H9 (cell line): ENCODE data around the gene CRHBP. TPM values are rescaled to one million over a fixed set of nuclear protein-coding genes. Genes with fewer than 3 reads are reported as not detected.
A peak's percentile ranks its signal among the peaks of the same experiment; 100 is the strongest.
"Not testable (repeated sequence)": the region's sequence is repeated elsewhere in the genome, so short reads cannot be mapped to it uniquely, and the experiment has no call there.

Experiments used
- DNase-seq: peaks from one replicate; pipeline ENCODE4 v3.0.0-alpha.2; 2017
- H2AFZ ChIP-seq: one replicate; pipeline ENCODE4 v1.6.1; 2013; ENCODE audit warnings: mild to moderate bottlenecking, low read length, control low read depth, moderate library complexity
- H2AK5ac ChIP-seq: 2 replicates; pipeline ENCODE4 v1.6.1; 2013; ENCODE audit warnings: low read length, control low read depth, mixed read lengths; ENCODE audit not compliant: insufficient read length
- H2BK120ac ChIP-seq: one replicate; pipeline ENCODE4 v1.6.1; 2013; ENCODE audit warnings: low read depth, mild to moderate bottlenecking, low read length, control low read depth, inconsistent platforms; ENCODE audit not compliant: poor library complexity, severe bottlenecking
- H2BK12ac ChIP-seq: 2 replicates; pipeline ENCODE4 v1.6.1; 2013; ENCODE audit warnings: low read length, control low read depth, mixed read lengths, low read depth; ENCODE audit not compliant: insufficient read length
- H2BK15ac ChIP-seq: 2 replicates; pipeline ENCODE4 v1.6.1; 2013; ENCODE audit warnings: low read depth, low read length, control low read depth
- H2BK20ac ChIP-seq: one replicate; pipeline ENCODE4 v1.6.1; 2013; ENCODE audit warnings: low read depth, mild to moderate bottlenecking, low read length, control low read depth, inconsistent platforms; ENCODE audit not compliant: poor library complexity, severe bottlenecking
- H2BK5ac ChIP-seq: 2 replicates; pipeline ENCODE4 v1.6.1; 2013; ENCODE audit warnings: low read length, control low read depth, mixed read lengths; ENCODE audit not compliant: insufficient read length
- H3K14ac ChIP-seq: 2 replicates; pipeline ENCODE4 v1.6.1; 2013; ENCODE audit warnings: low read length, control low read depth; ENCODE audit not compliant: insufficient read depth
- H3K18ac ChIP-seq: 2 replicates; pipeline ENCODE4 v1.6.1; 2013; ENCODE audit warnings: low read depth, mild to moderate bottlenecking, mixed read lengths, low read length, control low read depth; ENCODE audit not compliant: insufficient read length
- H3K23ac ChIP-seq: 2 replicates; pipeline ENCODE4 v1.6.1; 2013; ENCODE audit warnings: low read length, control low read depth, mixed read lengths, low read depth; ENCODE audit not compliant: insufficient read length
- H3K23me2 ChIP-seq: 2 replicates; pipeline ENCODE4 v1.6.1; 2013; ENCODE audit warnings: low read depth, mild to moderate bottlenecking, mixed read lengths, low read length, control low read depth; ENCODE audit not compliant: insufficient read length, poor library complexity, severe bottlenecking
- H3K27ac ChIP-seq: 2 replicates; pipeline ENCODE4 v1.5.1; 2013; ENCODE audit warnings: low read length, control low read depth, mixed read lengths, low read depth; ENCODE audit not compliant: insufficient read length
- H3K27me3 ChIP-seq: 2 replicates; pipeline ENCODE4 v1.6.1; 2013; ENCODE audit warnings: low read length, control low read depth, inconsistent platforms; ENCODE audit not compliant: insufficient read depth
- H3K4ac ChIP-seq: 2 replicates; pipeline ENCODE4 v1.6.1; 2013; ENCODE audit warnings: low read depth, mild to moderate bottlenecking, control low read depth, inconsistent platforms, low read length, moderate library complexity
- H3K4me1 ChIP-seq: 2 replicates; pipeline ENCODE4 v1.6.1; 2013; ENCODE audit warnings: low read length, control low read depth, inconsistent platforms; ENCODE audit not compliant: insufficient read depth
- H3K4me2 ChIP-seq: 2 replicates; pipeline ENCODE4 v1.6.1; 2013; ENCODE audit warnings: low read length, control low read depth, mixed read lengths; ENCODE audit not compliant: insufficient read length, insufficient read depth
- H3K56ac ChIP-seq: 2 replicates; pipeline ENCODE4 v1.6.1; 2013; ENCODE audit warnings: low read depth, mild to moderate bottlenecking, mixed read lengths, low read length, control low read depth; ENCODE audit not compliant: insufficient read length
- H3K79me1 ChIP-seq: 2 replicates; pipeline ENCODE4 v1.6.1; 2013; ENCODE audit warnings: low read depth, mild to moderate bottlenecking, moderate library complexity, low read length, control low read depth, inconsistent platforms; ENCODE audit not compliant: insufficient read depth, poor library complexity, severe bottlenecking
- H3K79me2 ChIP-seq: 2 replicates; pipeline ENCODE4 v1.6.1; 2013; ENCODE audit warnings: low read length, control low read depth, inconsistent platforms; ENCODE audit not compliant: insufficient read depth
- H3K9ac ChIP-seq: 2 replicates; pipeline ENCODE4 v1.6.1; 2013; ENCODE audit warnings: low read length, control low read depth, mixed read lengths; ENCODE audit not compliant: insufficient read length; ENCODE audit errors: extremely low read depth
- H3K9me3 ChIP-seq: one replicate; pipeline ENCODE4 v1.6.1; 2013; ENCODE audit warnings: low read depth, low read length, inconsistent platforms; ENCODE audit not compliant: control insufficient read depth
- H3T11ph ChIP-seq: one replicate; pipeline ENCODE4 v1.6.1; 2013; ENCODE audit warnings: mild to moderate bottlenecking, low read length, control low read depth, inconsistent platforms
- H4K20me1 ChIP-seq: one replicate; pipeline ENCODE4 v1.6.1; 2013; ENCODE audit not compliant: control insufficient read depth, insufficient read length, insufficient read depth
- H4K5ac ChIP-seq: 2 replicates; pipeline ENCODE4 v1.6.1; 2013; ENCODE audit warnings: low read depth, mild to moderate bottlenecking, mixed read lengths, low read length, control low read depth; ENCODE audit not compliant: insufficient read length
- H4K8ac ChIP-seq: replicated peaks from 2 replicates; pipeline ENCODE4 v1.6.1; 2013; ENCODE audit warnings: low read length, control low read depth, mixed read lengths, low read depth; ENCODE audit not compliant: insufficient read length
- H4K91ac ChIP-seq: 2 replicates; pipeline ENCODE4 v1.6.1; 2013; ENCODE audit warnings: low read depth, mild to moderate bottlenecking, moderate library complexity, mixed read lengths, low read length, control low read depth; ENCODE audit not compliant: insufficient read length
- H3K27ac Mint-ChIP-seq, 3 experiments: 2 replicates in 2 of 3; 3 replicates in 1 of 3; pipeline ENCODE4 v1.8.0; 2020 to 2021; ENCODE audit warnings: mixed read lengths in 3 of 3, mild to moderate bottlenecking in 1 of 3, moderate library complexity in 1 of 3
- H3K27me3 Mint-ChIP-seq: 2 replicates; pipeline ENCODE4 v1.8.0; 2021; ENCODE audit warnings: low read depth, mild to moderate bottlenecking, moderate library complexity, mixed read lengths
- H3K36me3 Mint-ChIP-seq, 3 experiments: 2 replicates in 2 of 3; 3 replicates in 1 of 3; pipeline ENCODE4 v1.8.0; 2020 to 2021; ENCODE audit warnings: low read depth in 3 of 3, mixed read lengths in 3 of 3; ENCODE audit not compliant: insufficient read depth in 1 of 3
- H3K4me1 Mint-ChIP-seq, 2 experiments: 2 replicates each; pipeline ENCODE4 v1.8.0; 2020; ENCODE audit warnings: mixed read lengths in 2 of 2
- H3K4me3 Mint-ChIP-seq, 2 experiments: 2 replicates in 1 of 2; 3 replicates in 1 of 2; pipeline ENCODE4 v1.8.0; 2020 to 2021; ENCODE audit warnings: mild to moderate bottlenecking in 2 of 2, mixed read lengths in 2 of 2, moderate library complexity in 1 of 2
- H3K9me3 Mint-ChIP-seq, 2 experiments: 2 replicates in 1 of 2; 3 replicates in 1 of 2; pipeline ENCODE4 v1.8.0; 2020; ENCODE audit warnings: mild to moderate bottlenecking in 2 of 2, mixed read lengths in 2 of 2, moderate library complexity in 1 of 2
- CTCF ChIP-seq: fragments of 200-600 bp; sonication (generic); conservative IDR thresholded peaks from 3 replicates; pipeline ENCODE4 v1.8.0; 2021; ENCODE audit warnings: antibody characterized with exemption, mild to moderate bottlenecking
- WGBS: extraction: QIAGEN DNeasy Blood & Tissue Kit; methylation state at CpG from one replicate; pipeline ENCODE4 v1.1.7; 2013; ENCODE audit warnings: missing lambda C conversion rate, low lambda C conversion rate, mixed read lengths; ENCODE audit not compliant: insufficient read length; ENCODE audit errors: extremely low coverage; 5-methylcytosine and 5-hydroxymethylcytosine counted together
- total RNA-seq: library from RNA; stranded (reverse); gene quantifications from 2 replicates; pipeline ENCODE4 v1.2.1, GENCODE V29; 2021

CRHBP gene
- total RNA-seq, 1 experiment from 2014 or later = not detected

GRCh38 chr5:76908166-76908565 is 44.7 kb upstream of the CRHBP start:
- Histone ChIP-seq H4K5ac (no peak overlapping the region), H3K4me2 (no peak overlapping the region), H2BK20ac (no peak overlapping the region), H2AK5ac (no peak overlapping the region), H2BK5ac (no peak overlapping the region), H3K14ac (no peak overlapping the region), H3K23ac (no peak overlapping the region), H3K23me2 (no peaks in the 10 kb centered on the region), H4K8ac (no peak overlapping the region), H4K91ac (no peak overlapping the region), H2BK120ac (no peak overlapping the region), H3T11ph (no peak overlapping the region), H3K4ac (no peak overlapping the region), H3K27me3 (no peaks in the 10 kb centered on the region), H3K4me1 (no peaks in the 10 kb centered on the region), H2BK12ac (no peak overlapping the region), H3K9me3 (no peaks in the 10 kb centered on the region), H3K79me1 (no peaks in the 10 kb centered on the region), H3K27ac (no peak overlapping the region), H3K18ac (no peak overlapping the region), H3K9ac (no peak overlapping the region), H2AFZ (no peak overlapping the region), H3K79me2 (no peaks in the 10 kb centered on the region), H2BK15ac (no peak overlapping the region), H4K20me1 (no peaks in the 10 kb centered on the region), H3K56ac (no peak overlapping the region)
- Mint-ChIP-seq H3K4me3 (no peak overlapping the region), H3K27ac (0 out of 7 replicates have a peak overlapping the region, but pooled peaks of 1 of the 3 experiments have one; percentile 61), H3K27me3 (no peaks in the 10 kb centered on the region; the same call in none of the 2 replicates), H3K4me1 (peaks cover 7 to 9% of the 10 kb centered on the region in 2 experiments; a peak in 2 of 4 replicates), H3K9me3 (no peaks in the 10 kb centered on the region), H3K36me3 (no peaks in the 10 kb centered on the region)
- no peak for TF ChIP-seq CTCF
- no peak for DNase-seq
- WGBS = no CpG with 5 or more reads among the region's 7 CpGs

- H2AK5ac ChIP-seq, H3K9me3 ChIP-seq, H2BK20ac ChIP-seq, H3K56ac ChIP-seq, H3K4me1 ChIP-seq, H3K14ac ChIP-seq, H3K4ac ChIP-seq, H4K20me1 ChIP-seq, H3K4me3 Mint-ChIP-seq, H4K5ac ChIP-seq, H2BK5ac ChIP-seq, H2BK15ac ChIP-seq, H2BK120ac ChIP-seq, H3K18ac ChIP-seq, H3K27ac Mint-ChIP-seq, H3K27me3 Mint-ChIP-seq, H4K91ac ChIP-seq, DNase-seq, H3K9ac ChIP-seq, H2AFZ ChIP-seq, H2BK12ac ChIP-seq, H3K23me2 ChIP-seq, H3K79me2 ChIP-seq, H3K27ac ChIP-seq, H3K79me1 ChIP-seq, H3K4me1 Mint-ChIP-seq, H3K27me3 ChIP-seq, H3K23ac ChIP-seq, H3K4me2 ChIP-seq, H4K8ac ChIP-seq, H3K36me3 Mint-ChIP-seq, H3T11ph ChIP-seq: not testable (repeated sequence)
- peaks cover 4 to 11% of the 10 kb centered on the region in 2 experiments for H3K9me3 Mint-ChIP-seq
- WGBS = no CpG with 5 or more reads among the region's 9 CpGs
These were observed 42.4 kb upstream of the CRHBP start for GRCh38 chr5:76910344-76910933.
